GM23338 (cell line): Measurements from ENCODE around the gene SLC30A1. TPM values are rescaled to one million over a fixed set of nuclear protein-coding genes. Genes with fewer than 3 reads are reported as not detected.

Source experiments
- ATAC-seq: fragments of 200-7000 bp; cut with Tn5 transposase; 3 replicates; pipeline ENCODE4 v1.9.1; 2020
- DNase-seq: peaks from one replicate; pipeline ENCODE4 v3.0.0-alpha.2; 2015; ENCODE audit warnings: low spot score
- H2AFZ ChIP-seq: fragments of 200-600 bp; sonication (generic); 2 replicates; pipeline ENCODE4 v1.8.0; 2016; ENCODE audit warnings: antibody characterized with exemption, mild to moderate bottlenecking, moderate library complexity
- H3F3A ChIP-seq: fragments of 200-600 bp; sonication (generic); replicated peaks from 2 replicates; pipeline ENCODE4 v1.8.0; 2017; ENCODE audit warnings: antibody characterized with exemption, mixed run types, low read depth
- H3K27ac ChIP-seq: fragments of 200-600 bp; sonication (generic); 2 replicates; pipeline ENCODE4 v1.6.1; 2016; ENCODE audit warnings: low read depth
- H3K27me3 ChIP-seq: fragments of 200-600 bp; sonication (generic); 2 replicates; pipeline ENCODE4 v1.8.0; 2016; ENCODE audit warnings: mild to moderate bottlenecking, mixed run types, moderate library complexity; ENCODE audit not compliant: insufficient read depth
- H3K36me3 ChIP-seq: fragments of 200-600 bp; sonication (generic); 2 replicates; pipeline ENCODE4 v1.8.0; 2016; ENCODE audit warnings: mild to moderate bottlenecking; ENCODE audit not compliant: insufficient read depth
- H3K4me1 ChIP-seq: fragments of 200-600 bp; sonication (generic); 2 replicates; pipeline ENCODE4 v1.8.0; 2016; ENCODE audit warnings: mild to moderate bottlenecking, moderate library complexity; ENCODE audit not compliant: insufficient read depth
- H3K4me2 ChIP-seq: fragments of 200-600 bp; sonication (generic); 2 replicates; pipeline ENCODE4 v1.7.1; 2017; ENCODE audit warnings: mixed run types
- H3K4me3 ChIP-seq: fragments of 200-600 bp; sonication (generic); 2 replicates; pipeline ENCODE4 v1.6.1; 2016; ENCODE audit warnings: mixed run types
- H3K79me2 ChIP-seq: fragments of 200-600 bp; sonication (generic); replicated peaks from 2 replicates; pipeline ENCODE4 v1.8.0; 2017; ENCODE audit warnings: mild to moderate bottlenecking; ENCODE audit not compliant: insufficient read depth
- H3K9me2 ChIP-seq: fragments of 200-600 bp; sonication (generic); 2 replicates; pipeline ENCODE4 v1.8.0; 2017; ENCODE audit not compliant: insufficient read depth
- H4K20me1 ChIP-seq: fragments of 200-600 bp; sonication (generic); replicated peaks from 2 replicates; pipeline ENCODE4 v1.8.0; 2017; ENCODE audit warnings: mild to moderate bottlenecking; ENCODE audit not compliant: insufficient read depth
- H3K27ac Mint-ChIP-seq: 2 replicates; pipeline ENCODE4 v1.8.0; 2020; ENCODE audit warnings: inconsistent platforms, mild to moderate bottlenecking, moderate library complexity, mixed read lengths
- H3K27me3 Mint-ChIP-seq: 3 replicates; pipeline ENCODE4 v1.8.0; 2022; ENCODE audit warnings: low read depth, mild to moderate bottlenecking, moderate library complexity, mixed read lengths, inconsistent platforms; ENCODE audit not compliant: insufficient read depth, poor library complexity
- H3K36me3 Mint-ChIP-seq: 3 replicates; pipeline ENCODE4 v1.8.0; 2021; ENCODE audit warnings: low read depth, mild to moderate bottlenecking, inconsistent platforms, moderate library complexity, mixed read lengths
- H3K4me1 Mint-ChIP-seq: 3 replicates; pipeline ENCODE4 v1.8.0; 2020; ENCODE audit warnings: mild to moderate bottlenecking, inconsistent platforms, mixed read lengths
- H3K4me3 Mint-ChIP-seq: 3 replicates; pipeline ENCODE4 v1.8.0; 2021; ENCODE audit warnings: moderate library complexity, mild to moderate bottlenecking, inconsistent platforms, mixed read lengths
- H3K9me3 Mint-ChIP-seq: 3 replicates; pipeline ENCODE4 v1.8.0; 2020; ENCODE audit warnings: moderate library complexity, mild to moderate bottlenecking, inconsistent platforms, mixed read lengths
- ZNF331 ChIP-seq: fragments of 250-450 bp; sonication (Bioruptor Pico); IDR thresholded peaks from 2 replicates; pipeline ENCODE4 v1.5.0; 2020; ENCODE audit warnings: low read depth, mild to moderate bottlenecking, moderate library complexity
- polyA plus RNA-seq: library from polyadenylated mRNA; unstranded; fragments of >200 nt; fragmentation: Nextera tagmentation; extraction: Ambion mirVana; gene quantifications from 2 replicates; pipeline ENCODE4 v1.2.1, GENCODE V29; 2016
- total RNA-seq: library from RNA; depleted of rRNA; stranded (reverse); fragments of >200 nt; shearing (Covaris generic); gene quantifications from 2 replicates; pipeline ENCODE4 v1.2.3, GENCODE V29; 2014
- TF ChIP-seq, protein P1 (sequence below): IDR thresholded peaks from one replicate; pipeline ENCODE4 v1.6.1; 2018; ENCODE audit warnings: antibody characterized with exemption; ENCODE audit not compliant: unreplicated experiment
- TF ChIP-seq, protein P2 (sequence below): fragments of 250-450 bp; sonication (Bioruptor Pico); IDR thresholded peaks from 2 replicates; pipeline ENCODE4 v1.5.0; 2020; ENCODE audit warnings: mild to moderate bottlenecking, moderate library complexity

Gene SLC30A1
- total and polyA plus RNA-seq, 2 experiments from 2014 or later: 3.3 to 17.7 TPM

DNA sequence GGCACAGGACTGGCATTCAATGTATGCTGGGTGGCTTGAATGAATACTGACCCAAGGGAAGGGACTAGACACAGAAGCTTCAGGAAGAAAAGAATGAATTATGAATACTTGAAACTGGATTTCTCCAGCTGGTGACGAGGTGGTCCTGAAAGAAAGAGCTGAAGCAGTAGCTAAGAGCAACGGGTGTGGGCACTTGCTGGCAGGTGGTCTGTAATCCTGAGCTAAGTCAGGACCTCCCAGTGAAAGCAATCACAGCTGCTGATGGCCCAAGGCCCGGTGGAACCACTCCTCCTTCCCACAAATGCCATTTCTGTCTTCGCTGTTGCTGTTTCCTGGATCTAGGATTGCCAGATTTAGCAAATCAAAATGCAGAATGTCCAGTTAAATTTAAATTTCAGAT, 49.5 kb upstream of the SLC30A1 start:
- H2AFZ ChIP-seq: no peak overlapping the region
- TF ChIP-seq ZNF331 (CRISPR knock-in tag): no peak
- TF ChIP-seq, protein P1, sequence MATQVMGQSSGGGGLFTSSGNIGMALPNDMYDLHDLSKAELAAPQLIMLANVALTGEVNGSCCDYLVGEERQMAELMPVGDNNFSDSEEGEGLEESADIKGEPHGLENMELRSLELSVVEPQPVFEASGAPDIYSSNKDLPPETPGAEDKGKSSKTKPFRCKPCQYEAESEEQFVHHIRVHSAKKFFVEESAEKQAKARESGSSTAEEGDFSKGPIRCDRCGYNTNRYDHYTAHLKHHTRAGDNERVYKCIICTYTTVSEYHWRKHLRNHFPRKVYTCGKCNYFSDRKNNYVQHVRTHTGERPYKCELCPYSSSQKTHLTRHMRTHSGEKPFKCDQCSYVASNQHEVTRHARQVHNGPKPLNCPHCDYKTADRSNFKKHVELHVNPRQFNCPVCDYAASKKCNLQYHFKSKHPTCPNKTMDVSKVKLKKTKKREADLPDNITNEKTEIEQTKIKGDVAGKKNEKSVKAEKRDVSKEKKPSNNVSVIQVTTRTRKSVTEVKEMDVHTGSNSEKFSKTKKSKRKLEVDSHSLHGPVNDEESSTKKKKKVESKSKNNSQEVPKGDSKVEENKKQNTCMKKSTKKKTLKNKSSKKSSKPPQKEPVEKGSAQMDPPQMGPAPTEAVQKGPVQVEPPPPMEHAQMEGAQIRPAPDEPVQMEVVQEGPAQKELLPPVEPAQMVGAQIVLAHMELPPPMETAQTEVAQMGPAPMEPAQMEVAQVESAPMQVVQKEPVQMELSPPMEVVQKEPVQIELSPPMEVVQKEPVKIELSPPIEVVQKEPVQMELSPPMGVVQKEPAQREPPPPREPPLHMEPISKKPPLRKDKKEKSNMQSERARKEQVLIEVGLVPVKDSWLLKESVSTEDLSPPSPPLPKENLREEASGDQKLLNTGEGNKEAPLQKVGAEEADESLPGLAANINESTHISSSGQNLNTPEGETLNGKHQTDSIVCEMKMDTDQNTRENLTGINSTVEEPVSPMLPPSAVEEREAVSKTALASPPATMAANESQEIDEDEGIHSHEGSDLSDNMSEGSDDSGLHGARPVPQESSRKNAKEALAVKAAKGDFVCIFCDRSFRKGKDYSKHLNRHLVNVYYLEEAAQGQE: no peak
- TF ChIP-seq, protein P2, sequence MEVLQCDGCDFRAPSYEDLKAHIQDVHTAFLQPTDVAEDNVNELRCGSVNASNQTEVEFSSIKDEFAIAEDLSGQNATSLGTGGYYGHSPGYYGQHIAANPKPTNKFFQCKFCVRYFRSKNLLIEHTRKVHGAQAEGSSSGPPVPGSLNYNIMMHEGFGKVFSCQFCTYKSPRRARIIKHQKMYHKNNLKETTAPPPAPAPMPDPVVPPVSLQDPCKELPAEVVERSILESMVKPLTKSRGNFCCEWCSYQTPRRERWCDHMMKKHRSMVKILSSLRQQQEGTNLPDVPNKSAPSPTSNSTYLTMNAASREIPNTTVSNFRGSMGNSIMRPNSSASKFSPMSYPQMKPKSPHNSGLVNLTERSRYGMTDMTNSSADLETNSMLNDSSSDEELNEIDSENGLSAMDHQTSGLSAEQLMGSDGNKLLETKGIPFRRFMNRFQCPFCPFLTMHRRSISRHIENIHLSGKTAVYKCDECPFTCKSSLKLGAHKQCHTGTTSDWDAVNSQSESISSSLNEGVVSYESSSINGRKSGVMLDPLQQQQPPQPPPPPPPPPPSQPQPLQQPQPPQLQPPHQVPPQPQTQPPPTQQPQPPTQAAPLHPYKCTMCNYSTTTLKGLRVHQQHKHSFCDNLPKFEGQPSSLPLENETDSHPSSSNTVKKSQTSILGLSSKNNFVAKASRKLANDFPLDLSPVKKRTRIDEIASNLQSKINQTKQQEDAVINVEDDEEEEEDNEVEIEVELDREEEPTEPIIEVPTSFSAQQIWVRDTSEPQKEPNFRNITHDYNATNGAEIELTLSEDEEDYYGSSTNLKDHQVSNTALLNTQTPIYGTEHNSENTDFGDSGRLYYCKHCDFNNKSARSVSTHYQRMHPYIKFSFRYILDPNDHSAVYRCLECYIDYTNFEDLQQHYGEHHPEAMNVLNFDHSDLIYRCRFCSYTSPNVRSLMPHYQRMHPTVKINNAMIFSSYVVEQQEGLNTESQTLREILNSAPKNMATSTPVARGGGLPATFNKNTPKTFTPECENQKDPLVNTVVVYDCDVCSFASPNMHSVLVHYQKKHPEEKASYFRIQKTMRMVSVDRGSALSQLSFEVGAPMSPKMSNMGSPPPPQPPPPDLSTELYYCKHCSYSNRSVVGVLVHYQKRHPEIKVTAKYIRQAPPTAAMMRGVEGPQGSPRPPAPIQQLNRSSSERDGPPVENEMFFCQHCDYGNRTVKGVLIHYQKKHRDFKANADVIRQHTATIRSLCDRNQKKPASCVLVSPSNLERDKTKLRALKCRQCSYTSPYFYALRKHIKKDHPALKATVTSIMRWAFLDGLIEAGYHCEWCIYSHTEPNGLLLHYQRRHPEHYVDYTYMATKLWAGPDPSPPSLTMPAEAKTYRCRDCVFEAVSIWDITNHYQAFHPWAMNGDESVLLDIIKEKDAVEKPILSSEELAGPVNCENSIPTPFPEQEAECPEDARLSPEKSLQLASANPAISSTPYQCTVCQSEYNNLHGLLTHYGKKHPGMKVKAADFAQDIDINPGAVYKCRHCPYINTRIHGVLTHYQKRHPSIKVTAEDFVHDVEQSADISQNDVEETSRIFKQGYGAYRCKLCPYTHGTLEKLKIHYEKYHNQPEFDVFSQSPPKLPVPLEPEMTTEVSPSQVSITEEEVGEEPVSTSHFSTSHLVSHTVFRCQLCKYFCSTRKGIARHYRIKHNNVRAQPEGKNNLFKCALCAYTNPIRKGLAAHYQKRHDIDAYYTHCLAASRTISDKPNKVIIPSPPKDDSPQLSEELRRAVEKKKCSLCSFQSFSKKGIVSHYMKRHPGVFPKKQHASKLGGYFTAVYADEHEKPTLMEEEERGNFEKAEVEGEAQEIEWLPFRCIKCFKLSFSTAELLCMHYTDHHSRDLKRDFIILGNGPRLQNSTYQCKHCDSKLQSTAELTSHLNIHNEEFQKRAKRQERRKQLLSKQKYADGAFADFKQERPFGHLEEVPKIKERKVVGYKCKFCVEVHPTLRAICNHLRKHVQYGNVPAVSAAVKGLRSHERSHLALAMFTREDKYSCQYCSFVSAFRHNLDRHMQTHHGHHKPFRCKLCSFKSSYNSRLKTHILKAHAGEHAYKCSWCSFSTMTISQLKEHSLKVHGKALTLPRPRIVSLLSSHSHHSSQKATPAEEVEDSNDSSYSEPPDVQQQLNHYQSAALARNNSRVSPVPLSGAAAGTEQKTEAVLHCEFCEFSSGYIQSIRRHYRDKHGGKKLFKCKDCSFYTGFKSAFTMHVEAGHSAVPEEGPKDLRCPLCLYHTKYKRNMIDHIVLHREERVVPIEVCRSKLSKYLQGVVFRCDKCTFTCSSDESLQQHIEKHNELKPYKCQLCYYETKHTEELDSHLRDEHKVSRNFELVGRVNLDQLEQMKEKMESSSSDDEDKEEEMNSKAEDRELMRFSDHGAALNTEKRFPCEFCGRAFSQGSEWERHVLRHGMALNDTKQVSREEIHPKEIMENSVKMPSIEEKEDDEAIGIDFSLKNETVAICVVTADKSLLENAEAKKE: no peak
- H3K36me3 ChIP-seq: no peaks in the 10 kb centered on the region
- H3K27me3 ChIP-seq: no peaks in the 10 kb centered on the region
- H3K9me2 ChIP-seq: no peaks in the 10 kb centered on the region
- H3F3A ChIP-seq: no peaks in the 10 kb centered on the region
- Mint-ChIP-seq H3K9me3 (no peaks in the 10 kb centered on the region), H3K27ac (no peak overlapping the region), H3K4me3 (no peak overlapping the region), H3K4me1 (peaks cover 8% of the 10 kb centered on the region; the same call in 2 of the 3 replicates), H3K36me3 (no peaks in the 10 kb centered on the region), H3K27me3 (peaks cover 3% of the 10 kb centered on the region)
- no peaks in the 10 kb centered on the region; the same call in 1 of the 2 replicates for H3K4me1 ChIP-seq
- H3K4me2 ChIP-seq: no peak overlapping the region
- no peaks in the 10 kb centered on the region for H4K20me1 ChIP-seq
- no peak overlapping the region for H3K4me3 ChIP-seq
- H3K79me2 ChIP-seq: no peaks in the 10 kb centered on the region
- ATAC-seq (no peak), DNase-seq (no peak)
- no peak overlapping the region for H3K27ac ChIP-seq
